SK-N-SH treated with all-trans-retinoic acid at 6 μM for 48 hours (cell line): Measurements from ENCODE around the gene GDPGP1.

Source experiments
- ATAC-seq: fragments of 200-7000 bp; cut with Tn5 transposase; 3 replicates; pipeline ENCODE4 v1.9.1; 2020; ENCODE audit warnings: mild to moderate bottlenecking, moderate library complexity
- ARNTL ChIP-seq: fragments of 450-650 bp; formaldehyde crosslinking; IDR thresholded peaks from 2 replicates; pipeline ENCODE4 v1.5.0; 2020; ENCODE audit warnings: low read depth, mild to moderate bottlenecking, moderate library complexity, borderline replicate concordance
- BACH2 ChIP-seq: fragments of 250-450 bp; sonication (Bioruptor Pico); IDR thresholded peaks from 2 replicates; pipeline ENCODE4 v1.9.0; 2021; ENCODE audit warnings: mild to moderate bottlenecking, borderline replicate concordance
- CREB5 ChIP-seq: fragments of 250-450 bp; sonication (Bioruptor Pico); IDR thresholded peaks from 2 replicates; pipeline ENCODE4 v1.5.1; 2020; ENCODE audit warnings: low read depth, mild to moderate bottlenecking, moderate library complexity
- CSDC2 ChIP-seq: fragments of 250-450 bp; sonication (Bioruptor Pico); IDR thresholded peaks from 2 replicates; pipeline ENCODE4 v1.5.0; 2020; ENCODE audit warnings: mild to moderate bottlenecking, moderate library complexity
- CSRNP3 ChIP-seq: fragments of 250-450 bp; sonication (Bioruptor Pico); IDR thresholded peaks from 2 replicates; pipeline ENCODE4 v1.5.1; 2021; ENCODE audit warnings: mild to moderate bottlenecking, moderate library complexity
- ESRRG ChIP-seq: fragments of 250-450 bp; sonication (Bioruptor Pico); IDR thresholded peaks from 2 replicates; pipeline ENCODE4 v1.6.1; 2021; ENCODE audit warnings: mild to moderate bottlenecking
- GLIS3 ChIP-seq: fragments of 250-450 bp; sonication (Bioruptor Pico); IDR thresholded peaks from 2 replicates; pipeline ENCODE4 v1.5.0; 2020; ENCODE audit warnings: mild to moderate bottlenecking, moderate library complexity
- ISL1 ChIP-seq: fragments of 250-450 bp; sonication (Bioruptor Pico); IDR thresholded peaks from 2 replicates; pipeline ENCODE4 v2.1.2; 2022; ENCODE audit warnings: mild to moderate bottlenecking, moderate library complexity
- OSR1 ChIP-seq: fragments of 250-450 bp; sonication (Bioruptor Pico); IDR thresholded peaks from 2 replicates; pipeline ENCODE4 v1.8.0; 2022; ENCODE audit warnings: moderate library complexity, mild to moderate bottlenecking, inconsistent platforms
- PATZ1 ChIP-seq: fragments of 250-450 bp; sonication (Bioruptor Pico); IDR thresholded peaks from 2 replicates; pipeline ENCODE4 v1.8.0; 2020; ENCODE audit warnings: mild to moderate bottlenecking, moderate library complexity, borderline replicate concordance
- POU6F1 ChIP-seq: fragments of 250-450 bp; sonication (Bioruptor Pico); IDR thresholded peaks from 2 replicates; pipeline ENCODE4 v1.8.0; 2021; ENCODE audit warnings: low read depth, mild to moderate bottlenecking, moderate library complexity, borderline replicate concordance
- PPARA ChIP-seq: fragments of 250-450 bp; sonication (Bioruptor Pico); IDR thresholded peaks from 2 replicates; pipeline ENCODE4 v1.5.0; 2020; ENCODE audit warnings: mild to moderate bottlenecking, borderline replicate concordance
- RARB ChIP-seq: fragments of 250-450 bp; sonication (Bioruptor Pico); IDR thresholded peaks from 2 replicates; pipeline ENCODE4 v1.8.0; 2021; ENCODE audit warnings: mild to moderate bottlenecking, moderate library complexity
- SNAI2 ChIP-seq: fragments of 250-450 bp; sonication (Bioruptor Pico); IDR thresholded peaks from 2 replicates; pipeline ENCODE4 v1.5.0; 2020; ENCODE audit warnings: mild to moderate bottlenecking, moderate library complexity
- TCF4 ChIP-seq: fragments of 250-450 bp; sonication (Bioruptor Pico); IDR thresholded peaks from 2 replicates; pipeline ENCODE4 v1.8.0; 2021; ENCODE audit warnings: mild to moderate bottlenecking, moderate library complexity, borderline replicate concordance
- TOX ChIP-seq: fragments of 250-450 bp; sonication (Bioruptor Pico); IDR thresholded peaks from 2 replicates; pipeline ENCODE4 v1.8.0; 2021; ENCODE audit warnings: mild to moderate bottlenecking, moderate library complexity, borderline replicate concordance
- TSHZ2 ChIP-seq: fragments of 250-450 bp; sonication (Bioruptor Pico); IDR thresholded peaks from 2 replicates; pipeline ENCODE4 v1.5.0; 2020; ENCODE audit warnings: mild to moderate bottlenecking, moderate library complexity
- ZFP3 ChIP-seq: fragments of 250-450 bp; sonication (Bioruptor Pico); IDR thresholded peaks from 2 replicates; pipeline ENCODE4 v1.5.0; 2020; ENCODE audit warnings: mild to moderate bottlenecking, moderate library complexity
- ZNF565 ChIP-seq: fragments of 450-650 bp; formaldehyde crosslinking; conservative IDR thresholded peaks from 2 replicates; pipeline ENCODE4 v1.5.0; 2020; ENCODE audit warnings: low read depth, mild to moderate bottlenecking, moderate library complexity
- ZNF70 ChIP-seq: fragments of 450-650 bp; formaldehyde crosslinking; IDR thresholded peaks from 2 replicates; pipeline ENCODE4 v1.5.0; 2020; ENCODE audit warnings: mild to moderate bottlenecking, moderate library complexity
- ZNF8 ChIP-seq: fragments of 450-650 bp; formaldehyde crosslinking; IDR thresholded peaks from 2 replicates; pipeline ENCODE4 v1.5.0; 2020; ENCODE audit warnings: mild to moderate bottlenecking, moderate library complexity

GDPGP1 gene

GRCh38 chr15:90243943-90244639, 10.1 kb downstream of the GDPGP1 start:
- ATAC-seq: no peak
- no peak for TF ChIP-seq TOX (CRISPR knock-in tag)
- TF ChIP-seq ZNF8: no peak
- no peak for TF ChIP-seq CSDC2 (CRISPR knock-in tag)
- no peak for TF ChIP-seq ESRRG (CRISPR knock-in tag)
- no peak for TF ChIP-seq GLIS3 (CRISPR knock-in tag)
- TF ChIP-seq ZNF565 (CRISPR knock-in tag): no peak
- TF ChIP-seq RARB (CRISPR knock-in tag): no peak
- no peak for TF ChIP-seq ZFP3 (CRISPR knock-in tag)
- no peak for TF ChIP-seq ZNF70 (CRISPR knock-in tag)
- no peak for TF ChIP-seq ISL1 (CRISPR knock-in tag)
- no peak for TF ChIP-seq POU6F1 (CRISPR knock-in tag)

GRCh38 chr15:90248789-90249202, 14.8 kb downstream of the GDPGP1 start:
- no peak for TF ChIP-seq ESRRG (CRISPR knock-in tag)
- ATAC-seq: peak; percentile 12; the same call in 2 of the 3 replicates

GRCh38 chr15:90249203-90249863, 15.3 kb downstream of the GDPGP1 start, which contains the start of gene TTLL13:
TTLL13 (plus strand) TSS chr15:90249556; CDS start chr15:90250631, 1,075 bp downstream.
- no peak for TF ChIP-seq ISL1 (CRISPR knock-in tag)
- TF ChIP-seq RARB (CRISPR knock-in tag): no peak
- no peak for TF ChIP-seq CSRNP3 (CRISPR knock-in tag)
- no peak for TF ChIP-seq ZNF8
- peak; percentile 97 for ATAC-seq

GRCh38 chr15:90257776-90258175, 23.8 kb downstream of the GDPGP1 start:
- no peak for ATAC-seq
- TF ChIP-seq RARB (CRISPR knock-in tag) (no peak), ISL1 (CRISPR knock-in tag) (no peak), GLIS3 (CRISPR knock-in tag) (no peak), BACH2 (CRISPR knock-in tag) (no peak), CSRNP3 (CRISPR knock-in tag) (no peak), SNAI2 (CRISPR knock-in tag) (no peak), TOX (CRISPR knock-in tag) (no peak), PATZ1 (no peak), PPARA (CRISPR knock-in tag) (no peak), ZNF70 (CRISPR knock-in tag) (no peak), OSR1 (no peak), CREB5 (CRISPR knock-in tag) (no peak), ZNF8 (no peak), ZFP3 (CRISPR knock-in tag) (no peak), ZNF565 (CRISPR knock-in tag) (no peak), TCF4 (CRISPR knock-in tag) (no peak), CSDC2 (CRISPR knock-in tag) (no peak), TSHZ2 (no peak), ARNTL (CRISPR knock-in tag) (no peak)
